Body of pancreas (tissue), 4 donors: ENCODE data around the gene IFFO2. TPM values are rescaled to one million over a fixed set of nuclear protein-coding genes. Genes with fewer than 3 reads are reported as not detected.

Source experiments
- ATAC-seq: fragments of 150-250 bp; one replicate; pipeline ENCODE4 v1.9.1; 2016
- DNase-seq, 4 donors: peaks; one replicate each; pipeline ENCODE4 v3.0.0-alpha.2; 2019
- H3K27ac ChIP-seq, 4 donors: fragments of 200-600 bp; sonication (generic); 1 replicate in 3 of 4; 2 replicates in 1 of 4; pipeline versions ENCODE4 v1.5.1 to v1.6.1; 2016 to 2019; ENCODE audit warnings: mild to moderate bottlenecking in 1 of 4, mixed read lengths in 1 of 4, moderate library complexity in 1 of 4
- H3K27me3 ChIP-seq, 2 donors: fragments of 200-600 bp; sonication (generic); one replicate each; pipeline ENCODE4 v1.6.0; 2016; ENCODE audit warnings: mild to moderate bottlenecking in 1 of 2
- H3K36me3 ChIP-seq, 2 donors: fragments of 200-600 bp; sonication (generic); replicated peaks in 1 of 2; 2 replicates each; pipeline ENCODE4 v1.5.1; 2016; ENCODE audit warnings: low read depth in 2 of 2; ENCODE audit not compliant: insufficient read depth in 1 of 2
- H3K4me1 ChIP-seq: fragments of 200-600 bp; sonication (generic); one replicate; pipeline ENCODE4 v1.6.0; 2016
- H3K4me3 ChIP-seq, 2 donors: fragments of 200-600 bp; sonication (generic); 1 replicate in 1 of 2; 2 replicates in 1 of 2; pipeline ENCODE4 v1.5.1; 2016 to 2019
- H3K9me3 ChIP-seq, 3 donors: fragments of 200-600 bp; sonication (generic); 1 replicate in 2 of 3; 2 replicates in 1 of 3; pipeline ENCODE4 v1.5.1; 2016
- CTCF ChIP-seq, 7 experiments: fragments of 450-650 bp in 4 of 7; fragments of 200-600 bp in 3 of 7; sonication (generic) in 3 of 7; IDR thresholded peaks; one replicate each; pipeline ENCODE4 v1.5.1; 2016 to 2019; ENCODE audit warnings: antibody characterized with exemption in 7 of 7
- POLR2A ChIP-seq, 3 donors: fragments of 450-650 bp; IDR thresholded peaks; one replicate each; pipeline ENCODE4 v1.6.1; 2016; ENCODE audit warnings: antibody characterized with exemption in 3 of 3, mild to moderate bottlenecking in 2 of 3
- WGBS, 2 donors: methylation state at CpG; one replicate each; pipeline ENCODE4 v1.1.5; 2017; 5-methylcytosine and 5-hydroxymethylcytosine counted together
- intact Hi-C: fragments of 100-400 bp; cut with DNase I; formaldehyde crosslinking; loops from one replicate; pipeline ENCODE4 v1.15.1; 2023
- total RNA-seq, 2 donors: library from RNA; depleted of rRNA; stranded (reverse); fragments of >200 nt; gene quantifications; one replicate each; pipeline ENCODE4 v1.1.0, GENCODE V29; 2016

IFFO2 gene
- total RNA-seq, 2 donors from 2014 or later, result 23.1 to 219 TPM

- Histone ChIP-seq H3K27me3 (no peaks in the 10 kb centered on the region), H3K27ac (peak overlapping the region in 1 of 4 donors; percentile 6), H3K9me3 (no peaks in the 10 kb centered on the region), H3K36me3 (peaks cover 3 to 27% of the 10 kb centered on the region in 2 donors), H3K4me1 (peaks cover 5% of the 10 kb centered on the region), H3K4me3 (no peak overlapping the region)
- ATAC-seq (no peak), DNase-seq (no peak)
- TF ChIP-seq CTCF (IDR thresholded peaks at IDR 0.05) (no peak), POLR2A (IDR thresholded peaks at IDR 0.05) (no peak)
- 94 to 95% methylated on average over 6 to 7 of the region's 7 CpGs for WGBS, 2 donors
- intact Hi-C loops, result loop anchor here (10.0 kb wide), 1 partner anchor 89 kb away; no protein-coding TSS in a partner anchor
These were observed 41.1 kb downstream of the IFFO2 start for GRCh38 chr1:18915341-18915740.

- ATAC-seq (peak; percentile 86), DNase-seq (peak; percentile 79 to 88 (median 80))
- Histone ChIP-seq H3K36me3 (peaks cover 11 to 38% of the 10 kb centered on the region in 2 donors), H3K27me3 (no peaks in the 10 kb centered on the region), H3K27ac (peak overlapping the region in 3 of 4 donors; percentile 36 to 63 (median 37)), H3K4me1 (peaks cover 5% of the 10 kb centered on the region), H3K9me3 (no peaks in the 10 kb centered on the region), H3K4me3 (no peak overlapping the region)
- WGBS, 2 donors, result 31 to 41% methylated on average over 9 to 22 of the region's 22 CpGs
- no peak for TF ChIP-seq POLR2A (IDR thresholded peaks at IDR 0.05)
- TF ChIP-seq CTCF (IDR thresholded peaks at IDR 0.05), result peak; percentile 82 to 99 (median 95)
- intact Hi-C loops, result loop anchor here (10.0 kb wide), 1 partner anchor 92 kb away; no protein-coding TSS in a partner anchor
These were observed 43.2 kb downstream of the IFFO2 start for GRCh38 chr1:18913065-18913835.

GRCh38 chr1:18912550-18912949 lies 43.9 kb downstream of the IFFO2 start:
- TF ChIP-seq POLR2A (IDR thresholded peaks at IDR 0.05), result no peak
- TF ChIP-seq CTCF (IDR thresholded peaks at IDR 0.05), result no peak
- WGBS, 2 donors, result 74 to 92% methylated on average over 3 of the region's 3 CpGs
- intact Hi-C loops, result loop anchor here (10.0 kb wide), 1 partner anchor 92 kb away; no protein-coding TSS in a partner anchor
- Histone ChIP-seq H3K27ac (peak overlapping the region in 2 of 4 donors; percentile 36 to 63), H3K36me3 (peaks cover 10 to 40% of the 10 kb centered on the region in 2 donors), H3K27me3 (no peaks in the 10 kb centered on the region), H3K4me1 (peaks cover 7% of the 10 kb centered on the region), H3K9me3 (no peaks in the 10 kb centered on the region), H3K4me3 (no peak overlapping the region)
- DNase-seq, result no peak
- no peak for ATAC-seq

- DNase-seq (no peak), ATAC-seq (no peak)
- Histone ChIP-seq H3K9me3 (no peaks in the 10 kb centered on the region), H3K27ac (no peak overlapping the region), H3K36me3 (peaks cover 8 to 27% of the 10 kb centered on the region in 2 donors), H3K4me3 (no peak overlapping the region), H3K27me3 (no peaks in the 10 kb centered on the region), H3K4me1 (peaks cover 16% of the 10 kb centered on the region)
- intact Hi-C loops, result loop anchor here (5.0 to 10.0 kb wide), 2 partner anchors 46 to 183 kb away; partner anchors contain the start of gene IFFO2
- TF ChIP-seq CTCF (IDR thresholded peaks at IDR 0.05) (no peak), POLR2A (IDR thresholded peaks at IDR 0.05) (no peak)
- 75 to 77% methylated on average over 15 to 17 of the region's 17 CpGs for WGBS, 2 donors
These were observed 47.3 kb downstream of the IFFO2 start for GRCh38 chr1:18908911-18909771.
